ENCODE measurements around the gene PSMA2.

PSMA2 gene

GRCh38 chr7:42931834-42932651 lies at the start of gene PSMA2, which contains the start of gene MRPL32:
Gene PSMA2, minus strand, starts transcription at chr7:42932174. Its CDS starts 16 bp downstream, at chr7:42932158.
Gene MRPL32, plus strand, starts transcription at chr7:42932376. Its CDS starts 11 bp downstream, at chr7:42932387.
- no peak for TF ChIP-seq CTCF (IDR thresholded peaks at IDR 0.05; ENCODE audit: extremely low read depth, missing control alignments)
- DNase-seq (ENCODE audit: low spot score): peak; percentile 90

- no peak for TF ChIP-seq CTCF (IDR thresholded peaks at IDR 0.05; ENCODE audit: extremely low read depth, missing control alignments)
- DNase-seq (ENCODE audit: low spot score): no peak
Measured at GRCh38 chr7:42981601-42982000, 49.6 kb upstream of the PSMA2 start.

- no peak for DNase-seq (ENCODE audit: low spot score)
- no peak for TF ChIP-seq CTCF (IDR thresholded peaks at IDR 0.05; ENCODE audit: extremely low read depth, missing control alignments)
Measured at GRCh38 chr7:42980514-42980913, 48.5 kb upstream of the PSMA2 start.

- no peak for TF ChIP-seq CTCF (IDR thresholded peaks at IDR 0.05; ENCODE audit: extremely low read depth, missing control alignments)
Measured at GRCh38 chr7:42980084-42980483, 48.1 kb upstream of the PSMA2 start.

GRCh38 chr7:42978496-42978895 lies 46.5 kb upstream of the PSMA2 start:
- DNase-seq (ENCODE audit: low spot score): no peak
- no peak for TF ChIP-seq CTCF (IDR thresholded peaks at IDR 0.05; ENCODE audit: extremely low read depth, missing control alignments)

More at GRCh38 chr7:42980084-42980483, 48.1 kb upstream of the PSMA2 start:
- no peak for DNase-seq (ENCODE audit: low spot score)

GRCh38 chr7:42976371-42976770 lies 44.4 kb upstream of the PSMA2 start:
- no peak for TF ChIP-seq CTCF (IDR thresholded peaks at IDR 0.05; ENCODE audit: extremely low read depth, missing control alignments)
- DNase-seq (ENCODE audit: low spot score): no peak

GRCh38 chr7:42972699-42973500 lies 40.9 kb upstream of the PSMA2 start:
- no peak for TF ChIP-seq CTCF (IDR thresholded peaks at IDR 0.05; ENCODE audit: extremely low read depth, missing control alignments)
- DNase-seq (ENCODE audit: low spot score): no peak
